ENCODE results near the gene NTRK3. TPM values are rescaled to one million over a fixed set of nuclear protein-coding genes. Genes with fewer than 3 reads are reported as not detected.

Gene NTRK3
- total RNA-seq, 1 donor from 2014 or later: not detected

- DNase-seq: no peak
- H3K36me3 Mint-ChIP-seq (ENCODE audit: low read depth): no peaks in the 10 kb centered on the region
- no peak overlapping the region for H3K4me3 Mint-ChIP-seq
- no peak for ATAC-seq (ENCODE audit: low read depth)
- intact Hi-C loops (cut with micrococcal nuclease): no loop called here
- no peak for TF ChIP-seq CTCF (IDR thresholded peaks at IDR 0.05)
- no peaks in the 10 kb centered on the region for H3K4me1 Mint-ChIP-seq
- ChIA-PET CTCF (no interaction called here), POLR2A (no interaction called here)
- H3K9me3 Mint-ChIP-seq: no peaks in the 10 kb centered on the region
- peaks cover 2% of the 10 kb centered on the region for H3K27me3 Mint-ChIP-seq
- H3K27ac Mint-ChIP-seq: no peak overlapping the region
Observed at GRCh38 chr15:88100181-88100580, 156.4 kb downstream of the NTRK3 start.

GRCh38 chr15:88098361-88098760, 158.2 kb downstream of the NTRK3 start:
- DNase-seq (no peak), ATAC-seq (ENCODE audit: low read depth) (no peak)
- no peaks in the 10 kb centered on the region for H3K4me1 Mint-ChIP-seq
- TF ChIP-seq CTCF (IDR thresholded peaks at IDR 0.05): no peak
- no peak overlapping the region for H3K4me3 Mint-ChIP-seq
- POLR2A ChIA-PET: no interaction called here
- CTCF ChIA-PET: no interaction called here
- intact Hi-C loops (cut with micrococcal nuclease): no loop called here
- H3K27ac Mint-ChIP-seq: no peak overlapping the region
- H3K9me3 Mint-ChIP-seq: no peaks in the 10 kb centered on the region
- H3K36me3 Mint-ChIP-seq (ENCODE audit: low read depth): no peaks in the 10 kb centered on the region
- H3K27me3 Mint-ChIP-seq: peaks cover 2% of the 10 kb centered on the region

GRCh38 chr15:88091444-88092016, 165.0 kb downstream of the NTRK3 start:
- DNase-seq: no peak
- no peak overlapping the region for H3K4me3 Mint-ChIP-seq
- no peaks in the 10 kb centered on the region for H3K9me3 Mint-ChIP-seq
- no peak overlapping the region for H3K27ac Mint-ChIP-seq
- TF ChIP-seq CTCF (IDR thresholded peaks at IDR 0.05): no peak
- CTCF ChIA-PET: no interaction called here
- intact Hi-C loops (cut with micrococcal nuclease): no loop called here
- POLR2A ChIA-PET: no interaction called here
- H3K4me1 Mint-ChIP-seq: no peaks in the 10 kb centered on the region
- no peaks in the 10 kb centered on the region for H3K27me3 Mint-ChIP-seq
- no peak for ATAC-seq (ENCODE audit: low read depth)
- H3K36me3 Mint-ChIP-seq (ENCODE audit: low read depth): no peaks in the 10 kb centered on the region

GRCh38 chr15:88090481-88091011, 166.0 kb downstream of the NTRK3 start:
- intact Hi-C loops (cut with micrococcal nuclease): no loop called here
- no peaks in the 10 kb centered on the region for H3K9me3 Mint-ChIP-seq
- DNase-seq (no peak), ATAC-seq (ENCODE audit: low read depth) (no peak)
- no peak overlapping the region for H3K27ac Mint-ChIP-seq
- no peak overlapping the region for H3K4me3 Mint-ChIP-seq
- H3K36me3 Mint-ChIP-seq (ENCODE audit: low read depth): no peaks in the 10 kb centered on the region
- no peaks in the 10 kb centered on the region for H3K4me1 Mint-ChIP-seq
- ChIA-PET POLR2A (no interaction called here), CTCF (no interaction called here)
- no peaks in the 10 kb centered on the region for H3K27me3 Mint-ChIP-seq
- no peak for TF ChIP-seq CTCF (IDR thresholded peaks at IDR 0.05)

- Mint-ChIP-seq H3K36me3 (ENCODE audit: low read depth) (no peaks in the 10 kb centered on the region), H3K27me3 (no peaks in the 10 kb centered on the region), H3K4me1 (no peaks in the 10 kb centered on the region), H3K27ac (no peak overlapping the region), H3K9me3 (no peaks in the 10 kb centered on the region), H3K4me3 (no peak overlapping the region)
- no peak for ATAC-seq (ENCODE audit: low read depth)
- ChIA-PET POLR2A (no interaction called here), CTCF (no interaction called here)
- no peak for TF ChIP-seq CTCF (IDR thresholded peaks at IDR 0.05)
- DNase-seq: no peak
- intact Hi-C loops (cut with micrococcal nuclease): no loop called here
Observed at GRCh38 chr15:88089731-88090130, 166.8 kb downstream of the NTRK3 start.

All from activated B cell treated with CpG ODN at 0.5 μM for 24 hours (primary cell).